B cell (primary cell): Measurements from ENCODE around the gene KLK14. TPM values are rescaled to one million over a fixed set of nuclear protein-coding genes. Genes with fewer than 3 reads are reported as not detected.

Experiments
- ATAC-seq: fragments of 200-7000 bp; cut with Tn5 transposase; one replicate; pipeline ENCODE4 v1.10.0; 2021; ENCODE audit warnings: low read depth, mild to moderate bottlenecking, moderate number of reproducible peaks, moderate library complexity
- CTCF ChIA-PET: fragments of 350-600 bp; sonication (Branson Sonifier 250); formaldehyde crosslinking; loops from one replicate; lab custom pipeline; 2021; ENCODE audit warnings: antibody characterized with exemption, inconsistent platforms; lab: Charles Lee
- POLR2A ChIA-PET: fragments of 350-600 bp; sonication (Branson Sonifier 250); formaldehyde crosslinking; loops from one replicate; lab custom pipeline; 2021; ENCODE audit warnings: antibody characterized with exemption; lab: Charles Lee
- DNase-seq: peaks from one replicate; pipeline ENCODE4 v3.0.0; 2013
- H2AFZ ChIP-seq: 2 replicates; pipeline ENCODE4 v1.6.1; 2012; ENCODE audit warnings: mild to moderate bottlenecking, low read depth, low read length; ENCODE audit not compliant: insufficient read depth, poor library complexity, severe bottlenecking
- H3K27ac ChIP-seq, 2 donors: 1 replicate in 1 of 2; 2 replicates in 1 of 2; pipeline ENCODE4 v1.5.1; 2012 to 2013; ENCODE audit warnings: low read length in 2 of 2, mild to moderate bottlenecking in 2 of 2, moderate library complexity in 1 of 2
- H3K27me3 ChIP-seq, 4 experiments: fragments of 200-600 bp in 1 of 4; sonication (generic) in 1 of 4; replicated peaks in 1 of 4; 1 replicate in 2 of 4; 2 replicates in 2 of 4; pipeline versions ENCODE4 v1.6.1 to v1.7.0; 2013 to 2016; ENCODE audit warnings: low read length in 3 of 4, mild to moderate bottlenecking in 2 of 4, mixed read lengths in 1 of 4, moderate library complexity in 1 of 4; ENCODE audit not compliant: insufficient read depth in 4 of 4, control insufficient read depth in 3 of 4; ENCODE audit errors: control extremely low read depth in 1 of 4
- H3K36me3 ChIP-seq, 2 experiments: replicated peaks in 1 of 2; 1 replicate in 1 of 2; 2 replicates in 1 of 2; pipeline versions ENCODE4 v1.6.1 to v1.7.1; 2013; ENCODE audit warnings: low read length in 1 of 2; ENCODE audit not compliant: insufficient read depth in 2 of 2, control insufficient read depth in 1 of 2; ENCODE audit errors: control extremely low read depth in 1 of 2, extremely low read depth in 1 of 2
- H3K4me1 ChIP-seq, 2 donors: fragments of 200-600 bp in 1 of 2; sonication (generic) in 1 of 2; 1 replicate in 1 of 2; 2 replicates in 1 of 2; pipeline versions ENCODE4 v1.5.1 to v1.6.1; 2013 to 2017; ENCODE audit warnings: low read length in 2 of 2; ENCODE audit not compliant: control insufficient read depth in 2 of 2, insufficient read depth in 2 of 2
- H3K4me2 ChIP-seq: replicated peaks from 2 replicates; pipeline ENCODE3; 2012; ENCODE audit warnings: mild to moderate bottlenecking, low read depth, low read length; ENCODE audit not compliant: poor library complexity, severe bottlenecking
- H3K4me3 ChIP-seq, 5 experiments: fragments of 200-600 bp in 1 of 5; sonication (generic) in 1 of 5; 1 replicate in 3 of 5; 2 replicates in 2 of 5; pipeline versions ENCODE4 v1.5.1 to v1.7.0; 2011 to 2016; ENCODE audit warnings: low read length in 4 of 5, mild to moderate bottlenecking in 4 of 5, low read depth in 2 of 5, control low read depth in 1 of 5, moderate library complexity in 1 of 5; ENCODE audit not compliant: insufficient read depth in 1 of 5; ENCODE audit errors: control extremely low read depth in 1 of 5, extremely low read depth in 1 of 5
- H3K79me2 ChIP-seq: fragments of 200-600 bp; sonication (generic); one replicate; pipeline ENCODE4 v1.6.0; 2016; ENCODE audit warnings: low read length; ENCODE audit not compliant: control insufficient read depth, insufficient read depth
- H3K9ac ChIP-seq: fragments of 200-600 bp; sonication (generic); 2 replicates; pipeline ENCODE4 v1.6.1; 2017; ENCODE audit warnings: mild to moderate bottlenecking, low read length, moderate library complexity
- H3K9me3 ChIP-seq, 3 donors: one replicate each; pipeline versions ENCODE4 v1.6.1 to v1.7.1; 2013; ENCODE audit warnings: low read length in 2 of 3; ENCODE audit not compliant: control insufficient read depth in 2 of 3, insufficient read depth in 1 of 3; ENCODE audit errors: control extremely low read depth in 1 of 3
- H4K20me1 ChIP-seq: 2 replicates; pipeline ENCODE4 v1.6.0; 2012; ENCODE audit warnings: mild to moderate bottlenecking, low read length; ENCODE audit not compliant: insufficient read depth, control insufficient read depth, poor library complexity, severe bottlenecking
- H3K27ac Mint-ChIP-seq: one replicate; pipeline ENCODE4 v1.8.0; 2021; ENCODE audit warnings: mixed read lengths
- H3K27me3 Mint-ChIP-seq: one replicate; pipeline ENCODE4 v1.8.0; 2021; ENCODE audit warnings: mixed read lengths
- H3K4me1 Mint-ChIP-seq: one replicate; pipeline ENCODE4 v1.8.0; 2021; ENCODE audit warnings: mixed read lengths
- H3K4me3 Mint-ChIP-seq: one replicate; pipeline ENCODE4 v1.8.0; 2021; ENCODE audit warnings: mixed read lengths
- H3K9me3 Mint-ChIP-seq: one replicate; pipeline ENCODE4 v1.8.0; 2022; ENCODE audit warnings: mixed read lengths; ENCODE audit not compliant: insufficient read depth
- EZH2 ChIP-seq: IDR thresholded peaks from 2 replicates; pipeline ENCODE4 v1.6.1; 2012; ENCODE audit warnings: borderline replicate concordance, low read depth, mild to moderate bottlenecking, moderate library complexity, low read length; ENCODE audit not compliant: insufficient read depth, poor library complexity, severe bottlenecking
- WGBS: methylation state at CpG from one replicate; pipeline ENCODE4 v1.1.5; 2013; ENCODE audit warnings: missing lambda C conversion rate; ENCODE audit not compliant: insufficient coverage; 5-methylcytosine and 5-hydroxymethylcytosine counted together
- intact Hi-C: fragments of 100-400 bp; cut with micrococcal nuclease; formaldehyde crosslinking; loops from one replicate; pipeline ENCODE4 v1.10.0; 2022
- polyA plus RNA-seq: library from polyadenylated mRNA; depleted of rRNA; stranded (reverse); fragments of >200 nt; gene quantifications from 2 replicates; pipeline ENCODE4 v1.2.3, GENCODE V29; 2012
- total RNA-seq, 2 donors: library from RNA; stranded (reverse); fragments of 120-200 nt in 1 of 2; gene quantifications; 1 replicate in 1 of 2; 2 replicates in 1 of 2; pipeline versions ENCODE4 v1.2.3 to v1.2.4, GENCODE V29; 2013 to 2022
- TF ChIP-seq, protein P1 (sequence below): fragments of 200-600 bp; IDR thresholded peaks from one replicate; pipeline ENCODE4 v1.8.0; 2022; ENCODE audit warnings: antibody characterized with exemption, mild to moderate bottlenecking

The KLK14 gene
- total and polyA plus RNA-seq, 2 donors (not counting 1 experiment from before 2014, with no cell fraction given) = 0.49 to 0.59 TPM

GRCh38 chr19:51129716-51130115, 47.0 kb upstream of the KLK14 start:
- Histone ChIP-seq H2AFZ (no peak overlapping the region), H3K4me2 (no peak overlapping the region), H3K9me3 (peaks cover 0 to 4% (median 0%) of the 10 kb centered on the region in 3 donors), H3K36me3 (no peaks in the 10 kb centered on the region), H4K20me1 (no peaks in the 10 kb centered on the region), H3K9ac (no peak overlapping the region), H3K4me1 (no peaks in the 10 kb centered on the region), H3K4me3 (no peak overlapping the region), H3K79me2 (no peaks in the 10 kb centered on the region), H3K27ac (no peak overlapping the region), H3K27me3 (peaks cover 0 to 27% (median 3%) of the 10 kb centered on the region in 4 experiments)
- no peak for DNase-seq
- TF ChIP-seq, protein P1, sequence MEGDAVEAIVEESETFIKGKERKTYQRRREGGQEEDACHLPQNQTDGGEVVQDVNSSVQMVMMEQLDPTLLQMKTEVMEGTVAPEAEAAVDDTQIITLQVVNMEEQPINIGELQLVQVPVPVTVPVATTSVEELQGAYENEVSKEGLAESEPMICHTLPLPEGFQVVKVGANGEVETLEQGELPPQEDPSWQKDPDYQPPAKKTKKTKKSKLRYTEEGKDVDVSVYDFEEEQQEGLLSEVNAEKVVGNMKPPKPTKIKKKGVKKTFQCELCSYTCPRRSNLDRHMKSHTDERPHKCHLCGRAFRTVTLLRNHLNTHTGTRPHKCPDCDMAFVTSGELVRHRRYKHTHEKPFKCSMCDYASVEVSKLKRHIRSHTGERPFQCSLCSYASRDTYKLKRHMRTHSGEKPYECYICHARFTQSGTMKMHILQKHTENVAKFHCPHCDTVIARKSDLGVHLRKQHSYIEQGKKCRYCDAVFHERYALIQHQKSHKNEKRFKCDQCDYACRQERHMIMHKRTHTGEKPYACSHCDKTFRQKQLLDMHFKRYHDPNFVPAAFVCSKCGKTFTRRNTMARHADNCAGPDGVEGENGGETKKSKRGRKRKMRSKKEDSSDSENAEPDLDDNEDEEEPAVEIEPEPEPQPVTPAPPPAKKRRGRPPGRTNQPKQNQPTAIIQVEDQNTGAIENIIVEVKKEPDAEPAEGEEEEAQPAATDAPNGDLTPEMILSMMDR = no peak
- TF ChIP-seq EZH2 = no peak
- H3K9me3 Mint-ChIP-seq = no peaks in the 10 kb centered on the region
- H3K27ac Mint-ChIP-seq = no peak overlapping the region
- ChIA-PET CTCF (no interaction called here), POLR2A (no interaction called here)
- WGBS = 90% methylated on average over 8 of the region's 8 CpGs
- H3K4me1 Mint-ChIP-seq = peaks cover 3% of the 10 kb centered on the region
- intact Hi-C loops = no loop called here
- no peak overlapping the region for H3K4me3 Mint-ChIP-seq
- H3K27me3 Mint-ChIP-seq = peaks cover 39% of the 10 kb centered on the region
- ATAC-seq = no peak

DNA sequence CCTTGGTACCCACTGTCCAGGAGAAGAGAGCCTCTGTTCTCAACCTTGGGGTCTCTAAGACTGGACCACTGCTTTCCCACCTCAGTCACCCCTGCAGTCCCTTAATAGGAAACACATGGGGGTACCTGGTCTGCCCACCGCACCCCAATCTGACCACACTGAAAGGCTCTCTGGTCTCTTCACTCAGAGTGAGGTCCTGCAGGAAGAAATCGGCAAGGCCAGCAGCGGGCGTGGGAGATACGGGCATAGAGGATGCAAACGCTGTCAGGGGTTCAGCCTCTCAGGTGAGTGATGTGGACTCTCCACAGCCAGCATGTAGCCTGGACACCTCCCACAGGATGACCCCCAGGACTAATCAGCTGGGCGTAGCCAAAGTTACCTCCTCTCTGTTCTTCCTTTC, 45.5 kb upstream of the KLK14 start:
- H3K9ac ChIP-seq = no peak overlapping the region
- ATAC-seq (no peak), DNase-seq (no peak)
- H3K4me3 Mint-ChIP-seq = no peak overlapping the region
- peaks cover 0 to 4% (median 0%) of the 10 kb centered on the region in 3 donors for H3K9me3 ChIP-seq
- POLR2A ChIA-PET = no interaction called here
- H3K36me3 ChIP-seq = no peaks in the 10 kb centered on the region
- peaks cover 40% of the 10 kb centered on the region for H3K27me3 Mint-ChIP-seq
- peaks cover 12% of the 10 kb centered on the region for H3K4me1 Mint-ChIP-seq
- no peak for TF ChIP-seq EZH2
- TF ChIP-seq, protein P1 = no peak
- H3K4me2 ChIP-seq = no peak overlapping the region
- 100% methylated on average over 3 of the region's 7 CpGs for WGBS
- no peak overlapping the region for H2AFZ ChIP-seq
- intact Hi-C loops = no loop called here
- H3K27me3 ChIP-seq = peaks cover 0 to 27% (median 3%) of the 10 kb centered on the region in 4 experiments
- no peak overlapping the region for H3K4me3 ChIP-seq
- peaks cover 7 to 11% of the 10 kb centered on the region in 2 donors for H3K4me1 ChIP-seq
- CTCF ChIA-PET = no interaction called here
- H3K9me3 Mint-ChIP-seq = no peaks in the 10 kb centered on the region
- H4K20me1 ChIP-seq = no peaks in the 10 kb centered on the region
- no peak overlapping the region for H3K27ac ChIP-seq
- no peaks in the 10 kb centered on the region for H3K79me2 ChIP-seq
- H3K27ac Mint-ChIP-seq = no peak overlapping the region
